WTC11 (cell line): ENCODE results near the gene FOXP1. TPM values are rescaled to one million over a fixed set of nuclear protein-coding genes. Genes with fewer than 3 reads are reported as not detected.

ENCODE experiments used
- ATAC-seq: fragments of 200-7000 bp; cut with Tn5 transposase; 2 replicates; pipeline ENCODE4 v1.10.0; 2021; ENCODE audit warnings: mild to moderate bottlenecking, moderate library complexity
- CTCF ChIA-PET: fragments of 300-600 bp; sonication (Branson Sonifier 250); formaldehyde crosslinking; loops from one replicate; lab custom pipeline; 2021; ENCODE audit warnings: antibody characterized with exemption; lab: Charles Lee
- POLR2A ChIA-PET: fragments of 350-600 bp; sonication (Branson Sonifier 250); formaldehyde crosslinking; loops from one replicate; lab custom pipeline; 2021; ENCODE audit warnings: antibody characterized with exemption; lab: Charles Lee
- DNase-seq: peaks from one replicate; pipeline ENCODE4 v3.0.0; 2021; ENCODE audit warnings: low spot score
- H3K27ac Mint-ChIP-seq: 2 replicates; pipeline ENCODE4 v1.8.0; 2021; ENCODE audit warnings: mixed read lengths
- H3K27me3 Mint-ChIP-seq: 2 replicates; pipeline ENCODE4 v1.8.0; 2021; ENCODE audit warnings: low read depth, mild to moderate bottlenecking, moderate library complexity, mixed read lengths
- H3K36me3 Mint-ChIP-seq: 2 replicates; pipeline ENCODE4 v1.8.0; 2021; ENCODE audit warnings: mixed read lengths
- H3K4me1 Mint-ChIP-seq: 2 replicates; pipeline ENCODE4 v1.8.0; 2022; ENCODE audit warnings: mixed read lengths
- H3K4me3 Mint-ChIP-seq: 2 replicates; pipeline ENCODE4 v1.8.0; 2021; ENCODE audit warnings: mild to moderate bottlenecking, moderate library complexity, mixed read lengths
- H3K9me3 Mint-ChIP-seq: 2 replicates; pipeline ENCODE4 v1.8.0; 2021; ENCODE audit warnings: mixed read lengths
- ATF3 ChIP-seq: sonication (generic); formaldehyde crosslinking; conservative IDR thresholded peaks from 2 replicates; pipeline ENCODE4 v1.8.1; 2022; ENCODE audit warnings: mild to moderate bottlenecking, missing genetic modification reagents
- CREM ChIP-seq: sonication (generic); formaldehyde crosslinking; IDR thresholded peaks from 2 replicates; pipeline ENCODE4 v1.8.1; 2022; ENCODE audit warnings: mild to moderate bottlenecking, missing genetic modification reagents, moderate library complexity
- ESRRA ChIP-seq: sonication (generic); formaldehyde crosslinking; IDR thresholded peaks from 2 replicates; pipeline ENCODE4 v1.8.1; 2022; ENCODE audit warnings: mild to moderate bottlenecking, missing genetic modification reagents, borderline replicate concordance
- FOXJ3 ChIP-seq: sonication (generic); formaldehyde crosslinking; IDR thresholded peaks from 2 replicates; pipeline ENCODE4 v1.9.0; 2021; ENCODE audit warnings: missing genetic modification reagents, mild to moderate bottlenecking, borderline replicate concordance
- GRHL2 ChIP-seq: fragments of 250-450 bp; sonication (Bioruptor Pico); IDR thresholded peaks from 2 replicates; pipeline ENCODE4 v1.8.0; 2022; ENCODE audit warnings: mild to moderate bottlenecking, moderate library complexity; ENCODE audit not compliant: insufficient replicate concordance, severe bottlenecking
- GTF2I ChIP-seq: fragments of 250-450 bp; sonication (Bioruptor Pico); conservative IDR thresholded peaks from 2 replicates; pipeline ENCODE4 v1.4.0; 2021; ENCODE audit warnings: mild to moderate bottlenecking
- IRF2 ChIP-seq: sonication (generic); formaldehyde crosslinking; IDR thresholded peaks from 2 replicates; pipeline ENCODE4 v1.8.0; 2022; ENCODE audit warnings: low read depth, missing genetic modification reagents, borderline replicate concordance
- NR3C1 ChIP-seq: sonication (generic); formaldehyde crosslinking; conservative IDR thresholded peaks from 2 replicates; pipeline ENCODE4 v1.8.1; 2023; ENCODE audit warnings: low read depth, mild to moderate bottlenecking, missing genetic modification reagents
- SP1 ChIP-seq: sonication (generic); formaldehyde crosslinking; conservative IDR thresholded peaks from 2 replicates; pipeline ENCODE4 v1.8.1; 2022; ENCODE audit warnings: missing genetic modification reagents
- ZBTB21 ChIP-seq: sonication (generic); formaldehyde crosslinking; IDR thresholded peaks from 2 replicates; pipeline ENCODE4 v1.8.1; 2023; ENCODE audit warnings: mild to moderate bottlenecking, missing genetic modification reagents, borderline replicate concordance
- ZNF396 ChIP-seq: fragments of 250-450 bp; sonication (Bioruptor Pico); IDR thresholded peaks from 2 replicates; pipeline ENCODE4 v1.8.0; 2021; ENCODE audit warnings: mild to moderate bottlenecking, moderate library complexity, borderline replicate concordance
- ZNF416 ChIP-seq: fragments of 250-450 bp; sonication (Bioruptor Pico); IDR thresholded peaks from 2 replicates; pipeline ENCODE4 v1.9.0; 2021; ENCODE audit warnings: mild to moderate bottlenecking, inconsistent platforms
- ZNF671 ChIP-seq: fragments of 250-450 bp; sonication (Bioruptor Pico); IDR thresholded peaks from 2 replicates; pipeline ENCODE4 v1.8.0; 2021; ENCODE audit warnings: mild to moderate bottlenecking
- total RNA-seq: library from RNA; stranded (reverse); gene quantifications from 3 replicates; pipeline ENCODE4 v1.2.3, GENCODE V29; 2021
- TF ChIP-seq, protein P1 (sequence below): fragments of 250-450 bp; sonication (Bioruptor Pico); IDR thresholded peaks from 2 replicates; pipeline ENCODE4 v1.9.0; 2021; ENCODE audit warnings: mild to moderate bottlenecking
- TF ChIP-seq, protein P2 (sequence below): sonication (generic); formaldehyde crosslinking; IDR thresholded peaks from 2 replicates; pipeline ENCODE4 v1.8.1; 2023; ENCODE audit warnings: mild to moderate bottlenecking, missing genetic modification reagents, moderate library complexity
- TF ChIP-seq, protein P3 (sequence below): sonication (generic); formaldehyde crosslinking; IDR thresholded peaks from 2 replicates; pipeline ENCODE4 v1.8.0; 2023; ENCODE audit warnings: missing genetic modification reagents
- TF ChIP-seq, protein P4 (sequence below): sonication (generic); formaldehyde crosslinking; IDR thresholded peaks from 2 replicates; pipeline ENCODE4 v1.8.1; 2022; ENCODE audit warnings: missing genetic modification reagents, borderline replicate concordance

FOXP1 gene
- total RNA-seq, 1 experiment from 2014 or later, result 25.8 TPM

- TF ChIP-seq ATF3 (CRISPR knock-in tag) (no peak), GRHL2 (CRISPR knock-in tag) (no peak), ZNF671 (CRISPR knock-in tag) (no peak), ZNF396 (no peak)
- TF ChIP-seq, protein P1, sequence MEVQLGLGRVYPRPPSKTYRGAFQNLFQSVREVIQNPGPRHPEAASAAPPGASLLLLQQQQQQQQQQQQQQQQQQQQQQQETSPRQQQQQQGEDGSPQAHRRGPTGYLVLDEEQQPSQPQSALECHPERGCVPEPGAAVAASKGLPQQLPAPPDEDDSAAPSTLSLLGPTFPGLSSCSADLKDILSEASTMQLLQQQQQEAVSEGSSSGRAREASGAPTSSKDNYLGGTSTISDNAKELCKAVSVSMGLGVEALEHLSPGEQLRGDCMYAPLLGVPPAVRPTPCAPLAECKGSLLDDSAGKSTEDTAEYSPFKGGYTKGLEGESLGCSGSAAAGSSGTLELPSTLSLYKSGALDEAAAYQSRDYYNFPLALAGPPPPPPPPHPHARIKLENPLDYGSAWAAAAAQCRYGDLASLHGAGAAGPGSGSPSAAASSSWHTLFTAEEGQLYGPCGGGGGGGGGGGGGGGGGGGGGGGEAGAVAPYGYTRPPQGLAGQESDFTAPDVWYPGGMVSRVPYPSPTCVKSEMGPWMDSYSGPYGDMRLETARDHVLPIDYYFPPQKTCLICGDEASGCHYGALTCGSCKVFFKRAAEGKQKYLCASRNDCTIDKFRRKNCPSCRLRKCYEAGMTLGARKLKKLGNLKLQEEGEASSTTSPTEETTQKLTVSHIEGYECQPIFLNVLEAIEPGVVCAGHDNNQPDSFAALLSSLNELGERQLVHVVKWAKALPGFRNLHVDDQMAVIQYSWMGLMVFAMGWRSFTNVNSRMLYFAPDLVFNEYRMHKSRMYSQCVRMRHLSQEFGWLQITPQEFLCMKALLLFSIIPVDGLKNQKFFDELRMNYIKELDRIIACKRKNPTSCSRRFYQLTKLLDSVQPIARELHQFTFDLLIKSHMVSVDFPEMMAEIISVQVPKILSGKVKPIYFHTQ (CRISPR knock-in tag), result no peak
- no peak for ATAC-seq
- H3K27ac Mint-ChIP-seq, result no peak overlapping the region
- peaks cover 12% of the 10 kb centered on the region for H3K4me1 Mint-ChIP-seq
- POLR2A ChIA-PET, result no interaction called here
- H3K4me3 Mint-ChIP-seq, result no peak overlapping the region
- no peaks in the 10 kb centered on the region for H3K36me3 Mint-ChIP-seq
- DNase-seq, result no peak
- no peaks in the 10 kb centered on the region for H3K9me3 Mint-ChIP-seq
- no peaks in the 10 kb centered on the region for H3K27me3 Mint-ChIP-seq
- CTCF ChIA-PET, result no interaction called here
Measured at GRCh38 chr3:70952033-70952747, 631.3 kb downstream of the FOXP1 start.

GRCh38 chr3:70951316-70951715, 632.2 kb downstream of the FOXP1 start:
- H3K27me3 Mint-ChIP-seq, result no peaks in the 10 kb centered on the region
- POLR2A ChIA-PET, result no interaction called here
- TF ChIP-seq SP1 (CRISPR knock-in tag) (no peak), NR3C1 (CRISPR knock-in tag) (no peak), GTF2I (no peak), CREM (no peak), ZBTB21 (CRISPR knock-in tag) (no peak), GRHL2 (CRISPR knock-in tag) (no peak), ESRRA (CRISPR knock-in tag) (no peak), IRF2 (CRISPR knock-in tag) (no peak), FOXJ3 (CRISPR knock-in tag) (no peak), ZNF671 (CRISPR knock-in tag) (no peak), ZNF416 (CRISPR knock-in tag) (no peak)
- TF ChIP-seq, protein P2, sequence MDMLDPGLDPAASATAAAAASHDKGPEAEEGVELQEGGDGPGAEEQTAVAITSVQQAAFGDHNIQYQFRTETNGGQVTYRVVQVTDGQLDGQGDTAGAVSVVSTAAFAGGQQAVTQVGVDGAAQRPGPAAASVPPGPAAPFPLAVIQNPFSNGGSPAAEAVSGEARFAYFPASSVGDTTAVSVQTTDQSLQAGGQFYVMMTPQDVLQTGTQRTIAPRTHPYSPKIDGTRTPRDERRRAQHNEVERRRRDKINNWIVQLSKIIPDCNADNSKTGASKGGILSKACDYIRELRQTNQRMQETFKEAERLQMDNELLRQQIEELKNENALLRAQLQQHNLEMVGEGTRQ (CRISPR knock-in tag), result no peak
- TF ChIP-seq, protein P3, sequence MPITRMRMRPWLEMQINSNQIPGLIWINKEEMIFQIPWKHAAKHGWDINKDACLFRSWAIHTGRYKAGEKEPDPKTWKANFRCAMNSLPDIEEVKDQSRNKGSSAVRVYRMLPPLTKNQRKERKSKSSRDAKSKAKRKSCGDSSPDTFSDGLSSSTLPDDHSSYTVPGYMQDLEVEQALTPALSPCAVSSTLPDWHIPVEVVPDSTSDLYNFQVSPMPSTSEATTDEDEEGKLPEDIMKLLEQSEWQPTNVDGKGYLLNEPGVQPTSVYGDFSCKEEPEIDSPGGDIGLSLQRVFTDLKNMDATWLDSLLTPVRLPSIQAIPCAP (CRISPR knock-in tag), result no peak
- TF ChIP-seq, protein P4, sequence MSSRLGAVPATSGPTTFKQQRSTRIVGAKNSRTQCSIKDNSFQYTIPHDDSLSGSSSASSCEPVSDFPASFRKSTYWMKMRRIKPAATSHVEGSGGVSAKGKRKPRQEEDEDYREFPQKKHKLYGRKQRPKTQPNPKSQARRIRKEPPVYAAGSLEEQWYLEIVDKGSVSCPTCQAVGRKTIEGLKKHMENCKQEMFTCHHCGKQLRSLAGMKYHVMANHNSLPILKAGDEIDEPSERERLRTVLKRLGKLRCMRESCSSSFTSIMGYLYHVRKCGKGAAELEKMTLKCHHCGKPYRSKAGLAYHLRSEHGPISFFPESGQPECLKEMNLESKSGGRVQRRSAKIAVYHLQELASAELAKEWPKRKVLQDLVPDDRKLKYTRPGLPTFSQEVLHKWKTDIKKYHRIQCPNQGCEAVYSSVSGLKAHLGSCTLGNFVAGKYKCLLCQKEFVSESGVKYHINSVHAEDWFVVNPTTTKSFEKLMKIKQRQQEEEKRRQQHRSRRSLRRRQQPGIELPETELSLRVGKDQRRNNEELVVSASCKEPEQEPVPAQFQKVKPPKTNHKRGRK (CRISPR knock-in tag), result no peak
- H3K4me3 Mint-ChIP-seq, result no peak overlapping the region
- no peak overlapping the region for H3K27ac Mint-ChIP-seq
- CTCF ChIA-PET, result no interaction called here
- H3K9me3 Mint-ChIP-seq, result no peaks in the 10 kb centered on the region
- peaks cover 9% of the 10 kb centered on the region for H3K4me1 Mint-ChIP-seq
- no peak for ATAC-seq
- no peak for DNase-seq
- H3K36me3 Mint-ChIP-seq, result no peaks in the 10 kb centered on the region
